Prostate gland (tissue), 2 donors: ENCODE results near the gene IL5. TPM values are rescaled to one million over a fixed set of nuclear protein-coding genes. Genes with fewer than 3 reads are reported as not detected.
"Not testable (repeated sequence)": the region's sequence is repeated elsewhere in the genome, so short reads cannot be mapped to it uniquely, and the experiment has no call there.

Experiments used
- DNase-seq: peaks from one replicate; pipeline ENCODE4 v3.0.0-alpha.2; 2019; ENCODE audit warnings: low spot score
- H3K27ac ChIP-seq, 2 donors: fragments of 200-600 bp; sonication (generic); 2 replicates each; pipeline ENCODE4 v1.5.1; 2017 to 2019
- H3K27me3 ChIP-seq: fragments of 200-600 bp; sonication (generic); replicated peaks from 2 replicates; pipeline ENCODE4 v1.5.1; 2019; ENCODE audit not compliant: insufficient read depth
- H3K36me3 ChIP-seq, 2 donors: fragments of 200-600 bp; sonication (generic); 1 replicate in 1 of 2; 2 replicates in 1 of 2; pipeline versions ENCODE4 v1.5.1 to v1.8.1; 2017 to 2019
- H3K4me1 ChIP-seq: fragments of 200-600 bp; sonication (generic); replicated peaks from 2 replicates; pipeline ENCODE4 v1.5.1; 2019
- H3K4me3 ChIP-seq, 2 donors: fragments of 200-600 bp; sonication (generic); 2 replicates each; pipeline ENCODE4 v1.5.1; 2017 to 2019
- H3K9me3 ChIP-seq: fragments of 200-600 bp; sonication (generic); 2 replicates; pipeline ENCODE4 v1.5.1; 2017
- CTCF ChIP-seq, 4 experiments: fragments of 200-600 bp in 2 of 4; fragments of 450-650 bp in 2 of 4; sonication (generic) in 2 of 4; IDR thresholded peaks; 1 replicate in 3 of 4; 2 replicates in 1 of 4; pipeline ENCODE4 v1.5.1; 2016 to 2019; ENCODE audit warnings: antibody characterized with exemption in 4 of 4, mild to moderate bottlenecking in 2 of 4, moderate library complexity in 2 of 4
- POLR2A ChIP-seq: fragments of 450-650 bp; IDR thresholded peaks from one replicate; pipeline ENCODE4 v1.6.1; 2016; ENCODE audit warnings: antibody characterized with exemption, mild to moderate bottlenecking
- POLR2AphosphoS5 ChIP-seq: sonication (generic); formaldehyde crosslinking; IDR thresholded peaks from one replicate; pipeline ENCODE4 v1.6.1; 2017; ENCODE audit warnings: antibody characterized with exemption
- WGBS: methylation state at CpG from one replicate; pipeline ENCODE4 v1.1.5; 2018; 5-methylcytosine and 5-hydroxymethylcytosine counted together
- intact Hi-C: fragments of 100-400 bp; cut with DNase I; formaldehyde crosslinking; loops from one replicate; pipeline ENCODE4 v1.14.2; 2022
- total RNA-seq, 2 donors: library from RNA; depleted of rRNA; stranded (reverse); fragments of >200 nt; gene quantifications; one replicate each; pipeline ENCODE4 v1.1.0, GENCODE V29; 2016

The IL5 gene
- total RNA-seq, 2 donors from 2014 or later, result not detected

- no peaks in the 10 kb centered on the region for H3K36me3 ChIP-seq
- H3K9me3 ChIP-seq, result no peaks in the 10 kb centered on the region
- H3K4me3 ChIP-seq, result peak within 1 kb of the TSS; percentile 59 to 71
- H3K4me1 ChIP-seq, result no peaks in the 10 kb centered on the region
- peak within 1 kb of the TSS; percentile 77 to 81 for H3K27ac ChIP-seq
- no peaks in the 10 kb centered on the region for H3K27me3 ChIP-seq
- intact Hi-C loops, result no loop called here
- 0% methylated on average over 45 of the region's 53 CpGs for WGBS
- TF ChIP-seq POLR2AphosphoS5 (peak; percentile 95), POLR2A (peak; percentile 58), CTCF (IDR thresholded peaks at IDR 0.05) (no peak)
- peak; percentile 84 for DNase-seq
These were observed 13.6 kb upstream of the IL5 start, which contains the start of gene RAD50 for GRCh38 chr5:132556763-132557477. RAD50 (plus strand) TSS chr5:132556977; CDS start chr5:132557325, 348 bp downstream.

GRCh38 chr5:132556153-132556762 is 12.9 kb upstream of the IL5 start:
- Histone ChIP-seq H3K27me3 (no peaks in the 10 kb centered on the region), H3K9me3 (no peaks in the 10 kb centered on the region), H3K27ac (peak overlapping the region; percentile 77 to 81), H3K4me1 (no peaks in the 10 kb centered on the region), H3K4me3 (peak overlapping the region; percentile 59 to 71), H3K36me3 (no peaks in the 10 kb centered on the region)
- WGBS, result 44% methylated on average over 15 of the region's 15 CpGs
- no peak for TF ChIP-seq POLR2AphosphoS5
- TF ChIP-seq CTCF (IDR thresholded peaks at IDR 0.05), result no peak
- no peak for TF ChIP-seq POLR2A
- no peak for DNase-seq
- intact Hi-C loops, result no loop called here

- intact Hi-C loops, result no loop called here
- Histone ChIP-seq H3K27me3 (no peaks in the 10 kb centered on the region), H3K36me3 (no peaks in the 10 kb centered on the region), H3K4me3 (no peak overlapping the region), H3K27ac (no peak overlapping the region), H3K9me3 (no peaks in the 10 kb centered on the region), H3K4me1 (no peaks in the 10 kb centered on the region)
- TF ChIP-seq POLR2AphosphoS5 (no peak), POLR2A (no peak), CTCF (IDR thresholded peaks at IDR 0.05) (no peak)
- 61% methylated on average over 2 of the region's 2 CpGs for WGBS
- DNase-seq, result no peak
These were observed 6.3 kb upstream of the IL5 start for GRCh38 chr5:132549576-132549975.

- 92% methylated on average over 7 of the region's 7 CpGs for WGBS
- H3K4me3 ChIP-seq, H3K4me1 ChIP-seq, H3K27ac ChIP-seq, H3K36me3 ChIP-seq, DNase-seq, H3K27me3 ChIP-seq, H3K9me3 ChIP-seq, intact Hi-C loops: not testable (repeated sequence)
These were observed 5.5 kb upstream of the IL5 start for GRCh38 chr5:132548834-132549233.

- intact Hi-C loops, result no loop called here
- no peak overlapping the region for H3K27ac ChIP-seq
- TF ChIP-seq POLR2A (no peak), POLR2AphosphoS5 (no peak), CTCF (IDR thresholded peaks at IDR 0.05) (no peak)
- H3K4me3 ChIP-seq, result no peak overlapping the region
- H3K36me3 ChIP-seq, result no peaks in the 10 kb centered on the region
- DNase-seq, result no peak
- no peaks in the 10 kb centered on the region for H3K4me1 ChIP-seq
- 81% methylated on average over 2 of the region's 2 CpGs for WGBS
- no peaks in the 10 kb centered on the region for H3K9me3 ChIP-seq
- H3K27me3 ChIP-seq, result no peaks in the 10 kb centered on the region
These were observed 3.9 kb upstream of the IL5 start for GRCh38 chr5:132547269-132547668.
